Measurements from ENCODE around the gene BLOC1S3. TPM values are rescaled to one million over a fixed set of nuclear protein-coding genes. Genes with fewer than 3 reads are reported as not detected.

BLOC1S3 gene
- total and polyA plus RNA-seq, 2 of the 4 experiments (the other 2 are of a cell fraction), result 1.1 to 4.9 TPM

- Histone ChIP-seq H4K20me1 (ENCODE audit: insufficient read depth, low read length) (no peaks in the 10 kb centered on the region; the same call in 1 of the 2 replicates), H3K79me1 (ENCODE audit: low read depth in 1 of 2, low read length in 2 of 2) (no peaks in the 10 kb centered on the region), H3K56ac (ENCODE audit: extremely low read depth, insufficient read depth, low read length) (no peak overlapping the region), H2BK120ac (ENCODE audit: low read depth, low read length) (no peak overlapping the region), H2BK15ac (ENCODE audit: low read depth, low read length) (no peak overlapping the region), H2BK20ac (ENCODE audit: low read depth, low read length) (no peak overlapping the region), H3K4me3 (ENCODE audit: insufficient read depth, low read depth, low read length) (no peak overlapping the region), H4K91ac (ENCODE audit: insufficient read depth, low read depth, low read length) (no peak overlapping the region), H2AFZ (replicated peaks; ENCODE audit: low read length, poor library complexity) (no peak overlapping the region), H2AK5ac (ENCODE audit: low read depth, low read length) (no peak overlapping the region), H3K14ac (replicated peaks; ENCODE audit: low read depth, low read length) (no peak overlapping the region), H3K36me3 (ENCODE audit: control insufficient read depth, insufficient read depth, low read length) (no peaks in the 10 kb centered on the region), H3K23ac (ENCODE audit: low read depth, low read length) (no peak overlapping the region), H3K9ac (ENCODE audit: low read depth, low read length) (no peak overlapping the region), H3K4ac (ENCODE audit: low read depth, low read length) (no peak overlapping the region), H4K5ac (ENCODE audit: low read depth, low read length) (no peak overlapping the region), H2BK5ac (ENCODE audit: low read depth, low read length, poor library complexity, severe bottlenecking) (no peak overlapping the region), H2AK9ac (replicated peaks; ENCODE audit: low read depth, low read length, poor library complexity) (no peak overlapping the region), H3K9me3 (ENCODE audit: control insufficient read depth, insufficient read depth, low read length) (no peaks in the 10 kb centered on the region), H3K27me3 (ENCODE audit: control insufficient read depth, insufficient read depth, low read length) (peaks cover 69% of the 10 kb centered on the region), H3K4me1 (ENCODE audit: control insufficient read depth, insufficient read depth, low read length) (peaks cover 2% of the 10 kb centered on the region; the same call in 1 of the 2 replicates), H4K8ac (ENCODE audit: low read depth in 2 of 2, low read length in 2 of 2) (no peak overlapping the region), H3K4me2 (ENCODE audit: low read depth, low read length) (no peak overlapping the region), H3K27ac (ENCODE audit: insufficient read depth, low read length) (no peak overlapping the region), H3K18ac (ENCODE audit: low read depth, low read length) (no peak overlapping the region), H3K9me1 (ENCODE audit: insufficient read depth, low read length) (no peaks in the 10 kb centered on the region)
- POLR2A ChIA-PET (ENCODE audit: unreplicated experiment), result no interaction called here
- CTCF ChIA-PET, result no interaction called here
- WGBS, 2 experiments (ENCODE audit: extremely low coverage in 2 of 2, insufficient read length in 1 of 2), result no CpG with 5 or more reads among the region's 14 CpGs
- ATAC-seq (ENCODE audit: low read depth), result no peak
- TF ChIP-seq BHLHE40 (IDR thresholded peaks at IDR 0.05; ENCODE audit: low read depth, low read length) (no peak), CEBPB (IDR thresholded peaks at IDR 0.05; ENCODE audit: low read depth, low read length) (no peak), RCOR1 (IDR thresholded peaks at IDR 0.05; ENCODE audit: insufficient replicate concordance, low read length) (no peak), NFE2L2 (IDR thresholded peaks at IDR 0.05; ENCODE audit: low read depth, low read length) (no peak), USF2 (IDR thresholded peaks at IDR 0.05; ENCODE audit: low read depth, low read length) (no peak), MAFK (IDR thresholded peaks at IDR 0.05; ENCODE audit: low read depth, low read length) (no peak), RAD21 (IDR thresholded peaks at IDR 0.05; ENCODE audit: low read length) (no peak), FOS (IDR thresholded peaks at IDR 0.05; ENCODE audit: low read depth, low read length) (no peak), MXI1 (IDR thresholded peaks at IDR 0.05; ENCODE audit: borderline replicate concordance, low read depth, low read length) (no peak), POLR2A (IDR thresholded peaks at IDR 0.05; ENCODE audit: low read depth, low read length) (no peak)
- in situ Hi-C loops (cut with MboI; ENCODE audit: low sequenced_read_pairs), result no loop called here
- dilution Hi-C loops (cut with HindIII; ENCODE audit: low sequenced_read_pairs, unreplicated experiment), result no loop called here
- DNase-seq, result no peak
- intact Hi-C loops (cut with micrococcal nuclease), result no loop called here
- BruUV-seq (replicated peaks), result no TSS peak
Measured at GRCh38 chr19:45217957-45218334, 39.4 kb downstream of the BLOC1S3 start.
